SKM-1 (cell line): Measurements from ENCODE around the gene STIM2.
"Not testable (repeated sequence)": the region's sequence is repeated elsewhere in the genome, so short reads cannot be mapped to it uniquely, and the experiment has no call there.

Experiments used
- DNase-seq: peaks from one replicate; lab custom pipeline; 2025; ENCODE audit not compliant: unreplicated experiment; lab: John Stamatoyannopoulos, UW

Gene STIM2

DNA sequence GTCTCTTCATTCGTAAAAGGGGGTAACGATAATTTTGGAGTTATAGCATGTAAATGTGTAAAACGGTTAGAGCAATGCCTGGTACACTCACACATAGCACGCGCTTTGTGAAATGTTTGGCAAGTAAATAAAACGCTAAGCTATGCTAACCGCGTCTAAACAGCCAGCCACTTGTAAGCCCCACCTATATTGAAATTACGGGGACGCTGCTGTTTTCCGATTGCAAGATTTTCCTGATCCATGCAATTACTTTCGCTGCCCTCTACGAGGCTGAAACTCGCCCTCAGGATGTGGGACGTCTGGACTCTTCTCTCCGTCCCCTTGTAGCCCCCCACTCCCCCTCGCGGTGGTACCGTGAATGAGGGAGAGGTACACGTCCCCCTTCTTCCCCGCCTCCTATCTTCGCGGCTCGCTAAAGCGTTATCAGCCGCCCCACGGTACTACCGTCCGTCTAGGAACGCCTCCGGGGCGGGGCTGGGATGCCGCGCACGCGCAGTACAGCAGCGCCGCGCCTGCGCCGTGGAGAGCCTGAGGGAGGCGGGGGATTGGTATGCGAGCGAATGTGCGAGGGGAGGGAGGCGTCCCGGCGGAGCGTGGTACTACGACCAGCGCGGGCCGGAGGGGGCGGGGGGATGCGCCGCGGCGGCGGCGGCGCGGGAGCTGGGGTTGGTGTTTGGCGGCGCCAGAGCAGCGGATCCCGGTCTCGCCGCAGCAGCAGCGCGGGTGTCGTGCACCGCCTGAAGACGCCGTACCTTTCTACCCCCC lies at the start of gene STIM2:
Gene STIM2, plus strand, starts transcription at position 685 of the 765 bp plus-strand sequence.
- peak; percentile 92 for DNase-seq

DNA sequence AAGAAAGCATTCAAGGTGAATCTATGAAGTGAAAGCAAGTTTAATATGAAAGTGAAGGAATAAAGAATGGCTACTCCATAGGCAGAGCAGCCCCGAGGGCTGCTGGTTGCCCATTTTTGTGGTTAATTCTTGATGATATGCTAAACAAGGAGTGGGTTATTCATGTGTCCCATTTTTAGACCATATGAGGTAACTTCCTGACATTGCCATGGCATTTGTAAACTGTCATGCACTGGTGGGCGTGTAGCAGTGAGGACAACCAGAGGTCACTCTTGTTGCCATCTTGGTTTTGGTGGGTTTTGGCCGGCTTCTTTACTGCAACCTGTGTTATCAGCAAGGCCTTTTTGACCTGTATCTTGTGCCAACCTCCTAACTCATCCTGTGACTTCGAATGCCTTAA lies 49.1 kb upstream of the STIM2 start:
- DNase-seq = not testable (repeated sequence)

DNA sequence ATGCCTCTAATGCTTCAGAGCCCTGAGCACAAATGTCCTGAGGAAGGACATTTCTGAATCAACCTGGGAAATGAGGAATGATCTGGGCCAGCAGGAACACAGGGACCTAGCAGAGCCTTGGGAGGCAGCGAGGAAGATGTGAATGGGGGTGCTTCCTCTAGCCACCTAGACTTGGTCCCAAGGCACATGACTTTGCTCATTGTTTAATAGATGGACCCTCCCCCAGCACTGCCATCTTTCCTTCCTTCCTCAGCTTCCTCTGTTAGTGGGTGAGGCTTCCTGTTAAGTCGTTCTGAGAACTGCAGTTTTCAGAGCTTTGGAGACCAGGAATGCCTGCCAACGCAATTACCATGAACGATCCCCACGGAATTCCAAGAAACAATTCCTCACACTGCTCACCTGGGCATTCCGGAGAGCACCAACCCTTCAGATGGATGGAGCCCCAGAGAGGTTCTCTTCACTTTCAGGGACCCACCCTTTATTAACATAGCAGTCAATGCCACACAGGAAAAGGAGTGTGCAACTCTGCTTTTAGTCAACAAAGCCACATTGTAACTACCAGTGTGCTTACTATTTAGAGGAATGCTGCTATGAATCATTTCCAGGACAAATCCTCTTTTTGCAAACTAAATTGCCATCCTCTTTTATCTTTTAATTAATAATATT lies 48.5 kb upstream of the STIM2 start:
- no peak for DNase-seq

DNA sequence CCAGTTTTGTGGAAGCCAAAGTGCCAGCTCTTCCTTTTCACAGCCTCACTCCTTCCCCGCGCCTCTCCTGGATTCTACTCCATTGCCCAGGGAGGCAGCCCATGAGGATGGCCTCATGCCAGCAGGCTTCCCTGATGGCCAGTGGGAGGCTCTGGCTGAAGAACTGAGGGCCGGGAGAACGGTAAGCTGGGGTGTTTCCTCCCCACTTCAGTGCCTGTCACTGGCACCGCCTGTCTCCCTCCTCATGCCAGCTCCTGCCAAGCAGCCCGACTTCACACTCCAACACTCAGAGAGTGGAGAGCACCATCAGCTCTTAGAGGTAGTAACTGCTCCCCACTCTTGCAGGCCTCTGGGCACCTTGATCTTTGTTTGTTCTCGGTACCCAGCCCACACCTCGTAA lies 46.9 kb upstream of the STIM2 start:
- no peak for DNase-seq

DNA sequence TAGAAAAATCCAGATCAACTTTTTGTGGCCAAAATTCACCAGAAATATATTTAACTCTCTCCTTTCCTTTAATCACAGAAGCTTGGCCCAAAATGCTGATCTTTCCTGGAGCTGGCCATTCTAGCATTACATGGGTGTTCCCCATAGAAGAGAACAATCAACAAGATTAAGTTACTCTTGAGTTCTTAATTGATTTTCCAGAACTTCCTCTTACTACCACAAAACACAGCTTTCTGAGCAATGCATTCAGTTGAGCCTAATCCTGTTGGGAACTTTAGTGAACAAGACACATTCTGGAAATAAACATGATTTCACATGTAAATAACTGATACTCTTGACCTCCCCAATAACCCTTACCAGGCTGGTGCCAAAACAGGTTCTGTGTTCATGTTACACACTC lies 45.4 kb upstream of the STIM2 start:
- DNase-seq = no peak

DNA sequence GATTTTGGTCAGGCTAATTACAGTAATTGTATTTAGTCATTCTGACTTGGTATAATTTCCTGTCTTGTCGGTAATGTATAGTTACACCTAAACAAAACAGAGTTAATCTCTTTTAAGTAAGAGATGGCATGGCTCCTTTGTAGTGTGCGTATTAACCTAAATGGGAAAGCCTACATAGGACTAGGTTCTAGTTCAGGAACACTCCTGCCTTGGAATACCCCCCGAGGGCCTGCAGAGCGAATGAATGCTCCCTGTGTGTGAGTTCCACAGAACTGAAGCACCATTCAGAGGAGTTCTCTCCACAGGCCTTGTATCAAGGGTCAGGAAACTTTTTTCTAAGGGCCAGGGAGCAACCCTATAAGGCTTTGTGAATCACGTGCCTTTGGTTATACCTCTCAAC lies 44.9 kb upstream of the STIM2 start:
- no peak for DNase-seq

DNA sequence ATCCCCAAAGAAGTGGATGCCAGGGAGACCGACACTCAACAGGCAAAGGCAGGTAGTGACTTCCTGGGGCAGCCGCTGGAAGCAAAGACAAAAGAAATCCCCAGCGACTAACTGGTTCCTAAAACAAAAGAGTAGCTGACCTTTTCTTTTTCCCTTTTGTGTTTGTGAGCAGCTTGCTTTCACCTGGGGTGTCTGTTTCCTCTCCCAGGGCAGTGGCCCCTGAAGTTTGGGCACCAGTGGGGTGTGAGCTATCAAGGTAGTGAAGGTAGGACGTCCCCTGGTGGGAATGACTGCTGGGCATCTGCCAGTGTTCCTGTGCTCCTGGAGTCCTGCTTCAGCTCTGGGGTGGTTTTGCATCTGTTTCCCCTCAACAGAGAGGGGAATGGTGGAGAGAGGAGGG lies 41.6 kb upstream of the STIM2 start:
- no peak for DNase-seq

DNA sequence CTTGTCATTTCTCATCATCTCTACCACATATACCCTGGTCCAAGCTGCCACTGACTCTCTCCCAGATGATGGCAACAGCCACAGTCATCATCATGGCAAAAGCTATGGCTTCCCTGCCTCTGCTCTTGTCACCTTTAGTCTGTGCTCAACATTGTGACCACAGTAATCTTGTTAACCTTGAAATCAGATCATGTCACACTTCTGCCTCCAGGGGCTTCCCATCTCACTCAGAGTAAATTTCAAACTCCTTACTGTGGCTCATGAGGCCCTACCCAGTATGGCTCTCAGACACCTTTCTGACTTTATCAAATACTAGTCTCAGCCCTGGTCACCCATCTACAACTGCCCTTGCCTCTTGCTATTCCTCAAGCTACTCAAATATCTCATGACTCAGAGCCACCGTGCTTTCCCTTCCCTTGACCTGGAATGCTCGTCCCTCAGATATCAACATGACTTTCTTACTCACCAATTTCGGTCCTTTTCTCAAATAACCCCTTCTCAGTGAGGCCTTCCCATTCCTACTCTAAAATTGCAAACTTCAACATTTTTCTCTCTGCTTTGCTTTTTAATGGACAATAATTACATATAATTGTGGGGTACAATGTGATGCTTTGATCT lies 41.1 kb upstream of the STIM2 start:
- DNase-seq = no peak

DNA sequence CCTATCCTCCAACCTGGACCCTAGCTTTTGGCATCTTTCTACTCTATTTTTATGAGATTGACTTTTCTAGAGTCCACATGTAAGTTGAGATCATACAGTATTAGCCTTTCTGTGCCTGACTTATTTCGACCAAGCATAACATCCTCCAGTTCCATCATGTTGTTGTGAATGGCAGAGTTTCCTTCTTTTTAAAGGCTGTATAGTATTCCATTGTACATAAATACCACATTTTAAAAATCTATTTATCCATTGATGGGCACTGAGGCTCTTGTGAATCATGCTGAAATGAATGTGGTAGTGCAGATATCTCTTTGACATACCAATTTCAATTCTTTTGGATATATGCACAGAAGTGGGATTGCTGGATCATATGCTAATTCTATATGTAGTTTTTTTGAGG lies 40.3 kb upstream of the STIM2 start:
- no peak for DNase-seq

DNA sequence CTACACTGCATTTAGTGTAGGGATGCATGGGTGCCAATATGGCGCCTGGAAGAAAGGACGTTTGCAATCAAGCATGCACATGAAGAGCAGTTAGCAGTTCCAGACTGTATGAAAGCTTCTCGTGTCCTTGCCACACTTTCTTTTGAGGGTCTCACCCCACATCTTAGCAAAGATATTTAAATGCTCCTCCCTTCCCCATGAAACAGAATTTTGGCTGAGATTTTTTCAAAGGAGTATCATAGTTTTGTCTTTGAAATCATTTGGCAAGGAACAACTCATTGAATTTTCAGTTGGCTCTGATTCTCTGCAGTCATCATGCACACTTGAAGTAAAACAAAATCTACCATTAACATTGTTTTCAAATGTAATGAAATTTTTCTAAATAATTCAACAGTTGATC lies 39.6 kb upstream of the STIM2 start:
- no peak for DNase-seq

DNA sequence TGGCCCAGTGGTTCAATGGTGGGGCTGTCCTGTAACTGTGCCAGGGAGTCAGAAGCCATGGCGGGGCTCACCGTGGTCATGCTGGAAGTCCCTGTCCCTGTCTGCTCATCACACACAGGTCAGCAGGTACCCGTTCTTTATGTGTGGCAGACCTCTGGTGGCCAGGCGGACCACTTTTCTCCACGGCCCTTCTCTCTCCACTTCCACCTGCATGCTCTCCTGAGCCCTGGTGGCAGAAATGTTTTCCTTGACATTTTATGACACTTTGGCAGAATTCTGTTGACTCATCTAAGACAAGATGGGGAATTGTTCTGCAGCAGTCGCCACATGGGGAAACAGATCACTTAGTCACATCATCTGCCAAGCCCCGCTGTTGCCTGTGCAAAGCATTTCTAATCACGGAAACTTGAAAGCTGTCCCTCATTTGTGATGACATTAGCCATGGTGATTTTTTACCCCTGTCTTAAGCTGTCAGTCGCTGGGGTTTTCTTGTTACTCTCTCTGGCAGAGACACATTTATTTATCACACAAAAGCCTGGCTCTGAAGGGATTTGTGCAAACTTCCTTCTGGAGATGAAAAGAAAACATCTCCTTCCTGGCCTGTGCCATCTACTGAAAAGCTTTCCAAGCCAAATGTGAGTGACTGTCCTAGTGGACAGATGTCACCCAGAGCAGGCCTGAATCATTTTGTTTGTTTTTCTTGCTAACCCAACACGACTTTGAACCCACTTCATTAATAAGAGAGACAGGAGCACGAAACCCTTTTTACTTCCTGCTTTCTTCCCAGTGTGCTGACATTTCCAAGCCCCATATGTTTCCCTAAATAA lies 38.8 kb upstream of the STIM2 start:
- no peak for DNase-seq

DNA sequence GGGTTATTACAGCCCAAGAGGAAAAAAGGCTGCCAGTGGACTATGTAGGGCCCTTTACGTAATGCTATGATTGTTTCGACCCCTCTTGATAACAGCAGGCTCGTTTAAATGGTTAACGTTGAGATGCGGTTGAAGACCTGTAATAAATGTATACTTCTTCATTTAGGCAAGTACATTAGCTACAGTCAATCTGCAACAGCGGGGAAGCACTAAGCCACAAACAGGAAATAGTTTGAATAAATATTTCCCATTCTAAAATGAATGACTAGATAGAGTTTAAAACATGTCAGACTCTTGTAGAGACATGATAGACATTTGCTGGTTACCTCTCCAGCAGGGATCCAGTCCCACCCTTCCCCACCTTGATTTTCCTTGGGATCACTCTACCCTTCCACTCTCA lies 38.1 kb upstream of the STIM2 start:
- no peak for DNase-seq

DNA sequence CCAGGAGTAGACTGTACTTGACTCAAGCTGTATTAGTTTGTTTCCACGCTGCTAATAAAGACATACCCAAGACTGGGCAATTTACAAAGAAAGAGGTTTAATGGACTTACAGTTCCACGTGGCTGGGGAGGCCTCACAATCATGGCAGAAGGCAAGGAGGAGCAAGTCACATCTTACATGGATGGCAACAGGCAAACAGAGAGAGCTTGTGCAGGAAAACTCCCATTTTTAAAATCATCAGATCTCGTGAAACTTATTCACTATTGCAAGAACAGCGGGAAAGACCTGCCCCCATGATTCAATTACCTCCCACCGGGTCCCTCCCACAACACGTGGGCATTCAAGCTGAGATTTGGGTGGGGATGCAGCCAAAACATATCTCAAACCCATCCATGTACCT lies 37.7 kb upstream of the STIM2 start:
- not testable (repeated sequence) for DNase-seq

DNA sequence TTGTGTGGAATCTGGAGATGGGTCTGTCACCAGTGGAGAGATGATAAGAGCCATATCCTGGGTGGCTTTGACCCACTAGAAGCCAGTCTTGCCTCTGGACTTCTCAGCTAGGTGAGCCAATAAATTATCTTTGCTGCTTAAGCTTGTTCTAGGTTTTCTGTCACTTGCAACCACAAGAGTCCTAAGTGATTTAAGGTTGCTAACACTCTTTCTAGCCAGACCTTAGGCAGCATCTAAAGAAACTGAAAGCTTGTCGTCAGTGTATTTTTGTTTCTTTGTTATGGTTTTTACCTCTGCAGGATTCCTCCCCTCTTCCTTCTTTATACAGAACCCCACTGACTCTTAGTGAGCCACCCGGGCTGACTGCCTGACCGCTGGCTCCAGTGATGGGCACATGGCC lies 37.1 kb upstream of the STIM2 start:
- DNase-seq = no peak

DNA sequence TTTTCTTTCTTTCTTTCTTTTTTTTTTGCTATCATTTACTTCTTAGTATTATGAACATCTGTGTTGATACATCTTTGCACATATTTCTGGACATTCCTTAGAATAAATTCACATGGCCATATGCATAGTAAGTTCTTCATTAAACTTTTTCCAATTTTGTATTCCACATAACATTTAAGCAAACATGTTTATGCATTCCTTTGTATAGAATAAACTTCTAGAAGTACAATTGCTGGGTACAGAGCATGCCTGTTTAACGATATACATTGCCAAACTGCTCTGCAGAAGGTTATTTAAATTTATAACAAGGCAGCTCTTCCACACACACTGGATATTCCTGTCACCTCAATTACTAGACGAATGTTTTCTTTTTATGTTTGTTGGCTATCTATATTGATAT lies 36.0 kb upstream of the STIM2 start:
- DNase-seq = no peak

DNA sequence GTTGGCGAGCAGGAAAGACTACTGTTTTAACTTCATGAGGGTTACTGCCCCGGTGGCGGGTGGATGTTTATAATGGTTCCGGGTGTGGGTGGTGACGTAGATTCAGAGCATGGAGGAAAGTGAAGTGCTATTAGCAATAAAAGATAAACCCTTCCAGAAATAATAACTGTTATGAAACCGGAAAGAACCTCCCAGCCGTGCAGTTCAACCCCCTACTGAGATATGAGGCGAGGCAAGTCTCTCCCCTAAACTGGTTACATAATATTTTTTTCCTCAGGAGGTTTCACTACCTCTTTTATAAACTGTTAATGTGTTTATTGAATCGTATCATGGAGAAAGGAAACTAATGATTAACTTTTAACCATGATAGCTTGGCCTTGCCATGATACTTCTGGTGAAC lies 33.9 kb upstream of the STIM2 start:
- peak; percentile 60 for DNase-seq

DNA sequence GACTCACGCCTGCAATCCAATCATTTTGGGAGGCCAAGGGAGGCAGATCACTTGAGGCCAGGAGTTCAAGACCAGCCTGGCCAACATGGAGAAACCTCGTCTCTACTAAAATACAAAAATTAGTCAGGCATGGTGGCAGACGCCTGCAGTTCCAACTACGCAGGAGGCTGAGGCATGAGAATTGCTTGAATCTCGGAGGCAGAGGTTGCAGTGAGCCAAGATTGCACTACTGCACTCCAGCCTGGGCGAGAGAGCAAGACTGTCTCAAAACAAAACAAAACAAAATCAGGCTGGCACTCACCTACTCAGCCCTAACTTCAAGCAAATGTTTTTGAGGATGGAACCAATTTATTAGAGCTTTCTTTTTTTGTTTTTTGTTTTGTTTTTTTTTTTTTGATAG lies 33.3 kb upstream of the STIM2 start:
- DNase-seq = not testable (repeated sequence)

DNA sequence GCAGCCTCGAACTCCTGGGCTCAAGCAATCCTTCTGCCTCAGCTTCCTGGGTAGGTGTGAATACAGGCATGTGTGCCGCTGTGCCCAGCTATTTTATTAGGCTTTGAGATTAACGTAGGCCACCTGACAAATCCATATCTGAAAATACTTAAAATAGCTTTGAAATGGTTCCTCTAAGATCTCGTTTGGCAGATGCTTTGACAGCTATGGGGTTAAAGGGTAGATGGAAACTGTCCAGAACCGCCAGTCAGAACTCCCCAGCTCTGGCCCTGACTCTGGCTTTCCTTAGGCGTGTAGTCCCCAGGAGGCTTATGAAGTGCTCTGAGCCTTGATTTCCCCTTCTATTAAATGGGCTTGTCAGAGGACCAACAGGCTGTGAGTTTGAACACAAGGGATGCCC lies 32.8 kb upstream of the STIM2 start:
- no peak for DNase-seq

DNA sequence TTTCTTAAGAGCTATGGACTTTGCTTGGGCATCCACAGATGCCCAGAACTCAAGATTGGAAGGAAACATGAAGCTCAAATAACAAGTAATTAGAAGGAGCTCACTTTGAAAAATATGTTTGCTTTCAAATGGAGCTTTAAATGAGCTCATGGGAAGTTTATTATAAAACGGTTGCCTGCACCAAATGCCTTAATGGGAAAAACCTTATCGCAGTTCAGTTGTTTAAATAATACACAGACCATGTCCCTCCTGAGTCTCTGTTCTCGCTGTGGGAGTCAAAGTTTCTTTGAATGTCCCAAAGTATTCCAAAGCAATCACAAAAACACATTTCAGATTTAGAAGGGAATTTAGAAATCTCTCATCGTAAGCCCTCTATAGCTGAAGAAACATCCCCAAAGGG lies 31.6 kb upstream of the STIM2 start:
- no peak for DNase-seq

DNA sequence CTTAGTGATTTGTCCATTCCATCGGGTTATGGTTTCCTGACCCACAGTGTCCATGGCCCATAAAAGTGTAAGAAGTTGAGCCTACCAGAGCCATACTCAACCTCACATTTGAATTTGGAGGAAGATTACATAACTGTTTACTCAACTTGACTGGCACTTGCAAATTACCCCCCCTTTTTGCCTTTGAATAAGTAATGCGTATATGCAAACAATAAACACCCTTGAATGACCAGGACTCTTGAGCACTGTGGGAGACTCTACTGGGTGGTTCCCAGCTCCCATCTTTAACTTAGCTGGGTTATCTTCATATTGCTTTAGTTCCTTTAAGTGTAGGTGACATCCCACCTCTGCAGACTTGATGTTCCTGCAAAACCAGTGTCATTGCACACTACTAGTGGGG lies 30.6 kb upstream of the STIM2 start:
- DNase-seq = no peak

DNA sequence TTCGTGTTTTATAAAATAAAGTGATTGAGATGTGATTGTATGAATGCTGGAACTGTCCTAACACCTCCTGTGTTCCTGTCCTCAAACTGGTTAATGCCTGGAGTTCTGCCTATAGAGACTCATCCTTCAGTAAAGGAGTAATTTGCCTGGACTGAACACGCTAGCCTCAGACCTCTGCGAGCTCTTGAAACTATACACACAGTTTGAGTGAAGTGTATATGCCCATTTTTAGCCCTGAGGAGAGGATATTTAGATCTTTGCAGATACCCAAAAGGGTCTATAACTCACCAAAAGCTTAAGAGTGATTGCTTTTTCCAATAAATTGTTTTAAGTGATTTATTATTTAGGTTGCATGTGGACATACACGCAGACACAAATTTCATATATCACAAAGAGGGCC lies 29.9 kb upstream of the STIM2 start:
- no peak for DNase-seq

DNA sequence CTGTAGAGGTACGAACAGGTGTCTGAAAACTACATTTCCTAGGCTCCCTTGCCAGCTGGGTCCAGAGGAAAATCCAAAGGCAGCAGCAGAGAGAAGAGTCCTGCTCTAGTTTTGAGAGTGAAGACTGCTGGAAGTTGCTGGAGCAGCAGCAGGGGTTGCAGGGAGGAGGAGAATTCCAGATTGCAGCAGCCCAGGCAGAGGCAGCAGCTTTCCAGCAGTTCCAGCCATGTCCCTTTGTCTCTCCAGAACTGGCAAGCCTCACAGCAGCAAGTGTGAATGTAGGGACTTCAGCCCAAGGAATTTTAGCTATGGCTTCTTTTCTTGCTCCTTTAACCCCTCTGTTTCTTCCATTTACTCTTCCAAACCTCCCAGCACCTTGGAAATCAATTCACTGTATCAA lies 24.1 kb upstream of the STIM2 start:
- DNase-seq = no peak
